HCT116 (cell line): Measurements from ENCODE around the gene ERC2. TPM values are rescaled to one million over a fixed set of nuclear protein-coding genes. Genes with fewer than 3 reads are reported as not detected.

ENCODE experiments used
- ATAC-seq: fragments of 200-7000 bp; cut with Tn5 transposase; 2 replicates; pipeline ENCODE4 v1.9.1; 2020; ENCODE audit warnings: mild to moderate bottlenecking, moderate library complexity
- BruUV-seq: library from RNA; stranded (reverse); fragments of 400-500 nt; replicated peaks from 2 replicates; lab custom pipeline; 2021; lab: Mats Ljungman, UMichigan
- CTCF ChIA-PET: fragments of 300-600 bp; sonication (Branson Sonifier 250); formaldehyde crosslinking; loops from one replicate; lab custom pipeline; 2021; ENCODE audit warnings: antibody characterized with exemption; lab: Charles Lee
- POLR2A ChIA-PET: fragments of 300-600, 350-600 bp; sonication (Branson Sonifier 250); formaldehyde crosslinking; loops from one replicate; lab custom pipeline; 2021; ENCODE audit warnings: antibody characterized with exemption; lab: Charles Lee
- RAD21 ChIA-PET, 2 experiments: fragments of 300-600 bp; sonication (Branson Sonifier 250); formaldehyde crosslinking; loops; one replicate each; lab custom pipeline; 2023; ENCODE audit warnings: low total read pairs in 2 of 2; ENCODE audit not compliant: uncharacterized antibody in 2 of 2, unreplicated experiment in 2 of 2, low non-redundant PET in 1 of 2; lab: Charles Lee
- DNase-seq: peaks from one replicate; pipeline ENCODE4 v3.0.0-alpha.2; 2010; ENCODE audit warnings: low read depth, low spot score
- H2AFZ ChIP-seq: fragments of 200-600 bp; shearing (Covaris generic), sonication (generic); 2 replicates; pipeline ENCODE4 v1.6.1; 2017; ENCODE audit warnings: low read depth, mixed run types, mixed read lengths, antibody characterized with exemption, low read length; ENCODE audit not compliant: poor library complexity, severe bottlenecking
- H3K27ac ChIP-seq: 2 replicates; pipeline ENCODE4 v1.5.1; 2012; ENCODE audit warnings: low read depth, low read length
- H3K27me3 ChIP-seq: fragments of 200-600 bp; sonication (generic); 2 replicates; pipeline ENCODE4 v1.6.1; 2016; ENCODE audit warnings: mixed run types, low read length, mixed read lengths; ENCODE audit not compliant: insufficient read depth
- H3K36me3 ChIP-seq, 2 experiments: fragments of 200-500 bp in 1 of 2; fragments of 200-600 bp in 1 of 2; sonication (Bioruptor generic) in 1 of 2; sonication (generic) in 1 of 2; 2 replicates each; pipeline versions ENCODE4 v1.5.1 to v1.6.1; 2014 to 2016; ENCODE audit warnings: low read length in 2 of 2, inconsistent platforms in 1 of 2, mixed read lengths in 1 of 2, mixed run types in 1 of 2; ENCODE audit not compliant: insufficient read depth in 2 of 2, control insufficient read depth in 1 of 2
- H3K4me1 ChIP-seq, 2 experiments: fragments of 200-600 bp in 1 of 2; sonication (generic) in 1 of 2; 2 replicates each; pipeline versions ENCODE4 v1.5.1 to v1.6.1; 2012 to 2017; ENCODE audit warnings: low read length in 2 of 2, inconsistent platforms in 1 of 2, mild to moderate bottlenecking in 1 of 2, mixed read lengths in 1 of 2, mixed run types in 1 of 2, moderate library complexity in 1 of 2; ENCODE audit not compliant: insufficient read depth in 2 of 2, control insufficient read depth in 1 of 2
- H3K4me2 ChIP-seq: fragments of 200-600 bp; sonication (generic); 2 replicates; pipeline ENCODE4 v1.6.1; 2017; ENCODE audit warnings: mixed run types, low read length, mixed read lengths
- H3K4me3 ChIP-seq, 2 experiments: fragments of 200-600 bp in 1 of 2; sonication (generic) in 1 of 2; replicated peaks in 1 of 2; 2 replicates each; pipeline ENCODE4 v1.5.1; 2011 to 2016; ENCODE audit warnings: low read length in 2 of 2, control low read depth in 1 of 2, low read depth in 1 of 2, mild to moderate bottlenecking in 1 of 2, mixed read lengths in 1 of 2, mixed run types in 1 of 2
- H3K79me2 ChIP-seq: fragments of 200-600 bp; sonication (generic); 2 replicates; pipeline ENCODE4 v1.6.1; 2017; ENCODE audit warnings: mild to moderate bottlenecking, mixed run types, low read length, moderate library complexity, mixed read lengths; ENCODE audit not compliant: insufficient read depth
- H3K9ac ChIP-seq: fragments of 200-600 bp; sonication (generic); 2 replicates; pipeline ENCODE4 v1.6.1; 2016; ENCODE audit warnings: low read length, mixed read lengths
- H3K9me2 ChIP-seq: fragments of 200-600 bp; sonication (generic), shearing (Covaris generic); 2 replicates; pipeline ENCODE4 v1.6.1; 2017; ENCODE audit warnings: mixed run types, mild to moderate bottlenecking, moderate library complexity; ENCODE audit not compliant: insufficient read depth
- H3K9me3 ChIP-seq, 2 experiments: fragments of 200-500 bp in 1 of 2; fragments of 200-600 bp in 1 of 2; sonication (Bioruptor generic) in 1 of 2; sonication (generic) in 1 of 2; 2 replicates each; pipeline ENCODE4 v1.6.1; 2014 to 2017; ENCODE audit warnings: low read length in 2 of 2, mixed read lengths in 2 of 2, inconsistent platforms in 1 of 2, low read depth in 1 of 2, mild to moderate bottlenecking in 1 of 2, mixed run types in 1 of 2, moderate library complexity in 1 of 2; ENCODE audit not compliant: control insufficient read depth in 1 of 2, insufficient read depth in 1 of 2
- H4K20me1 ChIP-seq: fragments of 200-600 bp; sonication (generic), shearing (Covaris generic); 2 replicates; pipeline ENCODE4 v1.6.1; 2017; ENCODE audit warnings: mixed run types, mild to moderate bottlenecking, moderate library complexity; ENCODE audit not compliant: insufficient read depth
- CEBPB ChIP-seq: IDR thresholded peaks from 2 replicates; pipeline ENCODE4 v1.6.1; 2012; ENCODE audit warnings: low read depth
- CTCF ChIP-seq, 3 experiments: fragments of 200-600 bp in 1 of 3; sonication (generic) in 1 of 3; IDR thresholded peaks in 2 of 3; conservative IDR thresholded peaks in 1 of 3; 2 replicates each; pipeline ENCODE4 v1.5.1; 2012 to 2017; ENCODE audit warnings: low read depth in 2 of 3, low read length in 2 of 3, antibody characterized with exemption in 1 of 3, borderline replicate concordance in 1 of 3, control low read depth in 1 of 3, mild to moderate bottlenecking in 1 of 3, mixed read lengths in 1 of 3, mixed run types in 1 of 3, moderate library complexity in 1 of 3; ENCODE audit not compliant: insufficient read depth in 1 of 3
- ELF1 ChIP-seq: IDR thresholded peaks from 2 replicates; pipeline ENCODE4 v1.6.1; 2012; ENCODE audit warnings: low read depth, borderline replicate concordance
- FOSL1 ChIP-seq: IDR thresholded peaks from 2 replicates; pipeline ENCODE4 v1.6.1; 2012; ENCODE audit warnings: low read depth
- JUND ChIP-seq: IDR thresholded peaks from 2 replicates; pipeline ENCODE4 v1.6.1; 2012
- POLR2A ChIP-seq: IDR thresholded peaks from 2 replicates; pipeline ENCODE4 v1.7.0; 2011; ENCODE audit warnings: borderline replicate concordance; ENCODE audit not compliant: insufficient read depth, insufficient read length; ENCODE audit errors: extremely low read depth
- RAD21 ChIP-seq: IDR thresholded peaks from 2 replicates; pipeline ENCODE4 v1.6.1; 2012; ENCODE audit warnings: low read depth, mild to moderate bottlenecking
- SP1 ChIP-seq: IDR thresholded peaks from 2 replicates; pipeline ENCODE4 v1.6.1; 2012; ENCODE audit warnings: low read depth
- ZNF274 ChIP-seq: fragments of 200-500 bp; sonication (Bioruptor generic); IDR thresholded peaks from 2 replicates; pipeline ENCODE4 v1.6.1; 2014; ENCODE audit warnings: mild to moderate bottlenecking, low read depth, low read length, inconsistent platforms
- intact Hi-C: fragments of 100-400 bp; cut with micrococcal nuclease; formaldehyde crosslinking; loops from 2 replicates; pipeline ENCODE4 v1.10.0; 2022
- total RNA-seq: library from RNA; stranded (reverse); gene quantifications from one replicate; pipeline ENCODE4 v1.2.1, GENCODE V29; 2021; ENCODE audit not compliant: unreplicated experiment
- TF ChIP-seq, protein P1 (sequence below): IDR thresholded peaks from 2 replicates; pipeline ENCODE4 v1.6.1; 2011; ENCODE audit warnings: mild to moderate bottlenecking, low read length, moderate library complexity; ENCODE audit not compliant: insufficient replicate concordance; ENCODE audit errors: extremely low read depth

The ERC2 gene
- total RNA-seq, 1 experiment from 2014 or later = not detected

DNA sequence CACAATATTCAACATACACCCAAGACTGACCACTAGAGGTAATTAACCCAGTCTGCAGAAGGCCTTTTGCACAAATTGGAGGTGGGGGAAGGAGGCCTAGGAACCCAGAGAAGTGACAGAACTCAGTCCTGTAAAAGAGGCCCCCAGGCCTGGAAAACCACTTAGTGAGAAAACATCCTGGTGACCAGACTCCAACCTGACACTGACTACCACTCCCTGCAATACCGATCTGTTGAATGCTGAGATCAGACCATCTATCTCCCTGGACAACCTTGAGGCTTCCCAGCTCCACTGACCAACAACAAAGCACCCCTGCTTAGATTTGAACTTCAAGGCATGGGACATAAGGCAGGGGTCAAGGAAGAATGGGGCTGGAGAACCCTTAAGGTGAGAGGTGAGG, 719.2 kb downstream of the ERC2 start:
- CTCF ChIA-PET = no interaction called here
- no TSS peak for BruUV-seq

DNA sequence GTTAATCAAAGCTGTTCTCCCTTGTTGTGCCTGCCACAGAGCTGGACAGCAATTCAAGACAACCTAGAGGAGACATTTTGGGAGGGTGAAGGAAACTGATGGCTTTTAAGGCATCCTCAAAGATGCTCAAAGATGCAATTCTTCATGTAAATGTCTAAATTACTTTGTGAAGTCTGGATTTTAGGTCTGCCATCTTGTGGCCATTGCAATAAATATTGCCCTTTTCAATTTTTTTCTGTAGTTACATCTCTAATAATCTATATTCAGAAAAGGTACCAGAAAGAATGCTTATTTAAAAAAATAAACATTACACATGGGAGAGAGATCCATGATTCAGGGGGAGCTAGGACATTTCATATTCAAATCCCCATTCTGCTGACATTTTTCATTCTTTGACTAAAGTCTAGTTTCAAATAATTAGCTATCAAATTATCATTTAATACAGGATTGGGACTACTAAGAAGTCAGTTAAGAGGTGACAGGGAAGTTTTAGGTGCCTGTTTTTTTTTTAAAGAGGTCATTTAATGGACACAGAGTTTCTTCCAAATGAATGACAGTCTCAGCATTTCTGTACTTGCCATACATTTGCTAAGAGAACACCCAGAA, 721.4 kb downstream of the ERC2 start:
- RAD21 ChIA-PET = no interaction called here
- POLR2A ChIA-PET = no interaction called here
- H3K27ac ChIP-seq = no peak overlapping the region
- ATAC-seq = no peak
- no peak overlapping the region for H3K9ac ChIP-seq
- H3K27me3 ChIP-seq = no peaks in the 10 kb centered on the region
- no peaks in the 10 kb centered on the region for H3K4me1 ChIP-seq
- H3K4me3 ChIP-seq = no peak overlapping the region
- intact Hi-C loops = no loop called here
- DNase-seq = no peak
- BruUV-seq = no TSS peak
- H4K20me1 ChIP-seq = no peaks in the 10 kb centered on the region
- CTCF ChIA-PET = no interaction called here
- H2AFZ ChIP-seq = no peak overlapping the region
- H3K4me2 ChIP-seq = no peak overlapping the region
- peaks cover 0 to 6% of the 10 kb centered on the region in 2 experiments; a peak in 2 of 4 replicates for H3K9me3 ChIP-seq
- TF ChIP-seq SP1 (no peak), CTCF (IDR thresholded peaks at IDR 0.05 in 2 of 3, conservative IDR thresholded peaks at IDR 0.05 in 1 of 3; ENCODE audit: borderline replicate concordance in 1 of 3, insufficient read depth in 1 of 3, low read depth in 2 of 3, low read length in 2 of 3) (peak in 1 of 3 experiments; percentile 27; a peak in 2 of 6 replicates), RAD21 (no peak)
- TF ChIP-seq, protein P1, sequence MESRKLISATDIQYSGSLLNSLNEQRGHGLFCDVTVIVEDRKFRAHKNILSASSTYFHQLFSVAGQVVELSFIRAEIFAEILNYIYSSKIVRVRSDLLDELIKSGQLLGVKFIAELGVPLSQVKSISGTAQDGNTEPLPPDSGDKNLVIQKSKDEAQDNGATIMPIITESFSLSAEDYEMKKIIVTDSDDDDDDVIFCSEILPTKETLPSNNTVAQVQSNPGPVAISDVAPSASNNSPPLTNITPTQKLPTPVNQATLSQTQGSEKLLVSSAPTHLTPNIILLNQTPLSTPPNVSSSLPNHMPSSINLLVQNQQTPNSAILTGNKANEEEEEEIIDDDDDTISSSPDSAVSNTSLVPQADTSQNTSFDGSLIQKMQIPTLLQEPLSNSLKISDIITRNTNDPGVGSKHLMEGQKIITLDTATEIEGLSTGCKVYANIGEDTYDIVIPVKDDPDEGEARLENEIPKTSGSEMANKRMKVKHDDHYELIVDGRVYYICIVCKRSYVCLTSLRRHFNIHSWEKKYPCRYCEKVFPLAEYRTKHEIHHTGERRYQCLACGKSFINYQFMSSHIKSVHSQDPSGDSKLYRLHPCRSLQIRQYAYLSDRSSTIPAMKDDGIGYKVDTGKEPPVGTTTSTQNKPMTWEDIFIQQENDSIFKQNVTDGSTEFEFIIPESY = no peak
- TF ChIP-seq, all 23 proteins: peak for 1
- Histone ChIP-seq H3K79me2 (no peaks in the 10 kb centered on the region), H3K36me3 (no peaks in the 10 kb centered on the region), H3K9me2 (no peaks in the 10 kb centered on the region)

More for the DNA sequence above, 719.2 kb downstream of the ERC2 start:
- no peak for TF ChIP-seq SP1
- no peak for TF ChIP-seq FOSL1
- no peak for TF ChIP-seq JUND
- no peak for TF ChIP-seq POLR2A
- no peak for TF ChIP-seq ELF1
- TF ChIP-seq ZNF274 = no peak
- TF ChIP-seq, protein P1 = no peak
- TF ChIP-seq RAD21 = no peak
- TF ChIP-seq CEBPB = no peak
- ChIA-PET RAD21 (no interaction called here), POLR2A (no interaction called here)
- ATAC-seq = no peak
- no peak overlapping the region for H3K27ac ChIP-seq
- H4K20me1 ChIP-seq = no peaks in the 10 kb centered on the region
- no peaks in the 10 kb centered on the region for H3K36me3 ChIP-seq
- no peak overlapping the region for H2AFZ ChIP-seq
- no peaks in the 10 kb centered on the region for H3K4me1 ChIP-seq
- no peak for DNase-seq
- no peaks in the 10 kb centered on the region for H3K9me2 ChIP-seq
- H3K27me3 ChIP-seq = no peaks in the 10 kb centered on the region
- no peaks in the 10 kb centered on the region; a peak in 2 of 4 replicates for H3K9me3 ChIP-seq
- intact Hi-C loops = no loop called here
- no peaks in the 10 kb centered on the region for H3K79me2 ChIP-seq
- no peak overlapping the region for H3K4me3 ChIP-seq
- H3K4me2 ChIP-seq = no peak overlapping the region
- no peak overlapping the region for H3K9ac ChIP-seq
